ENCODE measurements around the gene ATP1A3.

DNA sequence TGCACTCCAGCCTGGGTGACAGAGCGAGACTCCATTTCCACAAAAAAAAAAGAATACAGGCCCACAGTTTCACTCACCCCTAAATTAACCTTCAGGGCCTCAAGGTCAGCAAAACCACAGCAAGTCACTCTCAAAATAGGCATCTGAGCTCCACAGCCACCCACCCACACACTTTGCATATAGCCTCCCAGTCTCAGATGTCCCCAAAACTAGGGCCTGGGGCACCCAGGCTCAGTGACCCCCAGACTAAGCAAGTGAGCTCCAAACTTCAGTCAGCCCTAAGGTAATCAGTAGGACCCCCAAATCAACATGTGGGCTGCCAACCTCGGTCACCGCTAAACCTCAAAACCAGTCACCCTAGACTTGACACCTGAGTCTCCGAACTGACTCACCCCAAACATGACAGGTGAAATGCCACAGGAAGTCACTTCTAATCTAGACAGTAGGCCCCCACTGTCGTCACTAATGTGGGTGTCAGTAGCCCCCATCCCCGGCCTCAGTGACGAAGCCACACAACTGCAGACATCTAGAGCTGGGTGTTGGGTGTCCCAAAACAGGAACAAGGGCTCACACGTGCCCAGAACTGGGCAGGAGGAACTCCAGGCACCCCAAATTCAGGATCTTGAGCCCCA, 48.8 kb downstream of the ATP1A3 start:
- TF ChIP-seq, protein P1, sequence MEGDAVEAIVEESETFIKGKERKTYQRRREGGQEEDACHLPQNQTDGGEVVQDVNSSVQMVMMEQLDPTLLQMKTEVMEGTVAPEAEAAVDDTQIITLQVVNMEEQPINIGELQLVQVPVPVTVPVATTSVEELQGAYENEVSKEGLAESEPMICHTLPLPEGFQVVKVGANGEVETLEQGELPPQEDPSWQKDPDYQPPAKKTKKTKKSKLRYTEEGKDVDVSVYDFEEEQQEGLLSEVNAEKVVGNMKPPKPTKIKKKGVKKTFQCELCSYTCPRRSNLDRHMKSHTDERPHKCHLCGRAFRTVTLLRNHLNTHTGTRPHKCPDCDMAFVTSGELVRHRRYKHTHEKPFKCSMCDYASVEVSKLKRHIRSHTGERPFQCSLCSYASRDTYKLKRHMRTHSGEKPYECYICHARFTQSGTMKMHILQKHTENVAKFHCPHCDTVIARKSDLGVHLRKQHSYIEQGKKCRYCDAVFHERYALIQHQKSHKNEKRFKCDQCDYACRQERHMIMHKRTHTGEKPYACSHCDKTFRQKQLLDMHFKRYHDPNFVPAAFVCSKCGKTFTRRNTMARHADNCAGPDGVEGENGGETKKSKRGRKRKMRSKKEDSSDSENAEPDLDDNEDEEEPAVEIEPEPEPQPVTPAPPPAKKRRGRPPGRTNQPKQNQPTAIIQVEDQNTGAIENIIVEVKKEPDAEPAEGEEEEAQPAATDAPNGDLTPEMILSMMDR (conservative IDR thresholded peaks at IDR 0.05; ENCODE audit: low read depth, low read length), result no peak
- TF ChIP-seq EZH2phosphoT487 (IDR thresholded peaks at IDR 0.05; ENCODE audit: borderline replicate concordance, low read length), result no peak

Measured in PC-3 (cell line).